Neural cell (in vitro differentiated cells): ENCODE measurements around the gene COL5A1. TPM values are rescaled to one million over a fixed set of nuclear protein-coding genes. Genes with fewer than 3 reads are reported as not detected.

Source experiments
- H2AFZ ChIP-seq: fragments of 200-600, 300-800 bp; sonication (generic), shearing (Covaris generic); 2 replicates; pipeline ENCODE4 v1.6.0; 2014; ENCODE audit warnings: low read depth, mild to moderate bottlenecking, antibody characterized with exemption, low read length, moderate library complexity
- H3F3A ChIP-seq: fragments of 200-600 bp; shearing (Covaris generic); 2 replicates; pipeline ENCODE4 v1.6.1; 2016; ENCODE audit warnings: mild to moderate bottlenecking, moderate library complexity, mixed read lengths, antibody characterized with exemption, low read length; ENCODE audit not compliant: insufficient read depth, poor library complexity, severe bottlenecking
- H3K27ac ChIP-seq: fragments of 200-600, 300-800 bp; sonication (generic), shearing (Covaris generic); 2 replicates; pipeline ENCODE4 v1.5.1; 2014; ENCODE audit warnings: mild to moderate bottlenecking, low read length, moderate library complexity
- H3K27me3 ChIP-seq: fragments of 300-800, 200-600 bp; sonication (generic), shearing (Covaris generic); 2 replicates; pipeline ENCODE4 v1.6.0; 2014; ENCODE audit warnings: mild to moderate bottlenecking, low read depth, low read length, moderate library complexity; ENCODE audit not compliant: insufficient read depth
- H3K36me3 ChIP-seq: fragments of 300-800, 200-600 bp; sonication (generic), shearing (Covaris generic); 2 replicates; pipeline ENCODE4 v1.5.1; 2014; ENCODE audit warnings: mild to moderate bottlenecking, antibody characterized with exemption, low read length, moderate library complexity; ENCODE audit not compliant: insufficient read depth
- H3K4me2 ChIP-seq: fragments of 300-800, 200-600 bp; sonication (generic), shearing (Covaris generic); 2 replicates; pipeline ENCODE4 v1.6.0; 2014; ENCODE audit warnings: mild to moderate bottlenecking, low read length
- H3K4me3 ChIP-seq: fragments of 300-800, 200-600 bp; sonication (generic), shearing (Covaris generic); 2 replicates; pipeline ENCODE4 v1.5.1; 2014; ENCODE audit warnings: mild to moderate bottlenecking, low read length, moderate library complexity
- H3K79me2 ChIP-seq: fragments of 200-600 bp; shearing (Covaris generic); replicated peaks from 2 replicates; pipeline ENCODE4 v1.6.0; 2014; ENCODE audit warnings: mild to moderate bottlenecking, low read length, moderate library complexity; ENCODE audit not compliant: insufficient read depth
- H3K9ac ChIP-seq: fragments of 300-800, 200-600 bp; sonication (generic), shearing (Covaris generic); 2 replicates; pipeline ENCODE4 v1.6.1; 2016; ENCODE audit warnings: mild to moderate bottlenecking, low read length, mixed read lengths
- H3K9me2 ChIP-seq: fragments of 200-600 bp; shearing (Covaris generic); 2 replicates; pipeline ENCODE4 v1.6.1; 2016; ENCODE audit warnings: mild to moderate bottlenecking, low read length, mixed read lengths; ENCODE audit not compliant: insufficient read depth
- H3K9me3 ChIP-seq: fragments of 200-600, 300-800 bp; sonication (generic), shearing (Covaris generic); 2 replicates; pipeline ENCODE4 v1.6.1; 2016; ENCODE audit warnings: mild to moderate bottlenecking, mixed run types, low read length, moderate library complexity, mixed read lengths
- H4K20me1 ChIP-seq: fragments of 200-600 bp; shearing (Covaris generic); 2 replicates; pipeline ENCODE4 v1.6.1; 2016; ENCODE audit warnings: mild to moderate bottlenecking, mixed run types; ENCODE audit not compliant: insufficient read depth
- CTCF ChIP-seq: fragments of 450-650 bp; IDR thresholded peaks from 2 replicates; pipeline ENCODE4 v1.5.1; 2014; ENCODE audit warnings: antibody characterized with exemption, mild to moderate bottlenecking, moderate library complexity; ENCODE audit not compliant: poor library complexity, severe bottlenecking
- EP300 ChIP-seq: fragments of 450-650 bp; conservative IDR thresholded peaks from 2 replicates; pipeline ENCODE4 v1.6.1; 2014; ENCODE audit warnings: antibody characterized with exemption, mild to moderate bottlenecking, moderate library complexity; ENCODE audit not compliant: poor library complexity, severe bottlenecking
- EZH2 ChIP-seq: fragments of 200-600, 300-800 bp; shearing (Covaris generic), sonication (generic); IDR thresholded peaks from 2 replicates; pipeline ENCODE4 v1.6.1; 2014; ENCODE audit warnings: antibody characterized with exemption, low read length, borderline replicate concordance, mild to moderate bottlenecking; ENCODE audit not compliant: insufficient read depth, poor library complexity, severe bottlenecking
- MXI1 ChIP-seq: fragments of 450-650 bp; conservative IDR thresholded peaks from 2 replicates; pipeline ENCODE4 v1.6.1; 2014; ENCODE audit warnings: antibody characterized with exemption, mild to moderate bottlenecking; ENCODE audit not compliant: poor library complexity, severe bottlenecking
- POLR2AphosphoS5 ChIP-seq: IDR thresholded peaks from 2 replicates; pipeline ENCODE4 v1.6.1; 2012
- RAD21 ChIP-seq: fragments of 450-650 bp; conservative IDR thresholded peaks from 2 replicates; pipeline ENCODE4 v1.6.1; 2014; ENCODE audit warnings: antibody characterized with exemption, mild to moderate bottlenecking, moderate library complexity
- SMC3 ChIP-seq: fragments of 450-650 bp; conservative IDR thresholded peaks from 2 replicates; pipeline ENCODE4 v1.6.1; 2014; ENCODE audit warnings: antibody characterized with exemption, mild to moderate bottlenecking, moderate library complexity; ENCODE audit not compliant: poor library complexity
- TAF1 ChIP-seq: IDR thresholded peaks from 2 replicates; pipeline ENCODE4 v1.6.1; 2012; ENCODE audit warnings: low read depth
- polyA plus RNA-seq: library from polyadenylated mRNA; depleted of rRNA; stranded (reverse); fragments of >200 nt; gene quantifications from 2 replicates; pipeline ENCODE4 v1.2.3, GENCODE V29; 2014
- TF ChIP-seq, protein P1 (sequence below): IDR thresholded peaks from 2 replicates; pipeline ENCODE4 v1.6.1; 2012; ENCODE audit warnings: borderline replicate concordance

The COL5A1 gene
- polyA plus RNA-seq, 1 donor from 2014 or later, result not detected

GRCh38 chr9:134669399-134669955 is 27.9 kb downstream of the COL5A1 start:
- H4K20me1 ChIP-seq, result no peaks in the 10 kb centered on the region
- TF ChIP-seq EZH2, result no peak
- no peak for TF ChIP-seq SMC3
- TF ChIP-seq, protein P1, sequence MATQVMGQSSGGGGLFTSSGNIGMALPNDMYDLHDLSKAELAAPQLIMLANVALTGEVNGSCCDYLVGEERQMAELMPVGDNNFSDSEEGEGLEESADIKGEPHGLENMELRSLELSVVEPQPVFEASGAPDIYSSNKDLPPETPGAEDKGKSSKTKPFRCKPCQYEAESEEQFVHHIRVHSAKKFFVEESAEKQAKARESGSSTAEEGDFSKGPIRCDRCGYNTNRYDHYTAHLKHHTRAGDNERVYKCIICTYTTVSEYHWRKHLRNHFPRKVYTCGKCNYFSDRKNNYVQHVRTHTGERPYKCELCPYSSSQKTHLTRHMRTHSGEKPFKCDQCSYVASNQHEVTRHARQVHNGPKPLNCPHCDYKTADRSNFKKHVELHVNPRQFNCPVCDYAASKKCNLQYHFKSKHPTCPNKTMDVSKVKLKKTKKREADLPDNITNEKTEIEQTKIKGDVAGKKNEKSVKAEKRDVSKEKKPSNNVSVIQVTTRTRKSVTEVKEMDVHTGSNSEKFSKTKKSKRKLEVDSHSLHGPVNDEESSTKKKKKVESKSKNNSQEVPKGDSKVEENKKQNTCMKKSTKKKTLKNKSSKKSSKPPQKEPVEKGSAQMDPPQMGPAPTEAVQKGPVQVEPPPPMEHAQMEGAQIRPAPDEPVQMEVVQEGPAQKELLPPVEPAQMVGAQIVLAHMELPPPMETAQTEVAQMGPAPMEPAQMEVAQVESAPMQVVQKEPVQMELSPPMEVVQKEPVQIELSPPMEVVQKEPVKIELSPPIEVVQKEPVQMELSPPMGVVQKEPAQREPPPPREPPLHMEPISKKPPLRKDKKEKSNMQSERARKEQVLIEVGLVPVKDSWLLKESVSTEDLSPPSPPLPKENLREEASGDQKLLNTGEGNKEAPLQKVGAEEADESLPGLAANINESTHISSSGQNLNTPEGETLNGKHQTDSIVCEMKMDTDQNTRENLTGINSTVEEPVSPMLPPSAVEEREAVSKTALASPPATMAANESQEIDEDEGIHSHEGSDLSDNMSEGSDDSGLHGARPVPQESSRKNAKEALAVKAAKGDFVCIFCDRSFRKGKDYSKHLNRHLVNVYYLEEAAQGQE, result no peak
- no peak for TF ChIP-seq TAF1
- TF ChIP-seq POLR2AphosphoS5, result no peak
- no peak for TF ChIP-seq MXI1
- TF ChIP-seq CTCF, result no peak
- no peak for TF ChIP-seq RAD21
- TF ChIP-seq EP300, result no peak
- H3K4me3 ChIP-seq, result no peak overlapping the region
- H3K9ac ChIP-seq, result no peak overlapping the region
- no peaks in the 10 kb centered on the region for H3K79me2 ChIP-seq
- no peak overlapping the region for H3K4me2 ChIP-seq
- no peaks in the 10 kb centered on the region for H3F3A ChIP-seq
- H2AFZ ChIP-seq, result no peak overlapping the region
- no peaks in the 10 kb centered on the region for H3K27me3 ChIP-seq
- H3K9me3 ChIP-seq, result no peaks in the 10 kb centered on the region
- no peak overlapping the region for H3K27ac ChIP-seq
- H3K36me3 ChIP-seq, result no peaks in the 10 kb centered on the region
- H3K9me2 ChIP-seq, result no peaks in the 10 kb centered on the region

DNA sequence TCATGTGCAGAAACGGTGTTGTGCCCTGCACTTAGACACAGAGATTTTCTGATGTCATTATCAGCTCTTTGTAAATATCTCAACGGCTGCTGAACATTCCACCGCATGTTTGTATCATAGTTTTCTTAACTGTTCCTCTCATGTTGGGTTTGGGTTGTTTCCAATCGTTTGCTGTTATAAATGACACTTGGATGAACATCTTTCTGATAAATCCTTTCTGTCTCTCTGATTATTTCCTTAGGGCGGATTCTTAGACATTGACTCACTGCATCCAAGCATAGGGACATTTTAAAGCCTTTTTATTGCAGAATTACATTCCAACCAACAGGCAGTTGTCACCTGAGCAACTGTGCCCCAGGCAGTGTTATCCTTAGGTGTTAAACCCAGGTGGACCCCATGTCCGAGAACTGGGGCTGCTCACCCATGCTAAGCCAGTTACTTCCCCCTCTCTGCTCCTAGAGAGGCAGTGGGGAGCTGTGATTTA is 28.5 kb downstream of the COL5A1 start:
- Histone ChIP-seq H3K27ac (no peak overlapping the region), H3K4me2 (no peak overlapping the region), H3F3A (no peaks in the 10 kb centered on the region), H3K79me2 (no peaks in the 10 kb centered on the region), H2AFZ (no peak overlapping the region), H3K9me2 (no peaks in the 10 kb centered on the region), H3K36me3 (no peaks in the 10 kb centered on the region), H3K9me3 (no peaks in the 10 kb centered on the region), H3K4me3 (no peak overlapping the region), H4K20me1 (no peaks in the 10 kb centered on the region), H3K27me3 (no peaks in the 10 kb centered on the region), H3K9ac (no peak overlapping the region)
- no peak for TF ChIP-seq MXI1
